Calu3 (cell line): ENCODE measurements around the gene ZFAND6. TPM values are rescaled to one million over a fixed set of nuclear protein-coding genes. Genes with fewer than 3 reads are reported as not detected.

Source experiments
- BruUV-seq: library from RNA; stranded (reverse); fragments of 400-500 nt; replicated peaks from 2 replicates; lab custom pipeline; 2021; lab: Mats Ljungman, UMichigan
- CTCF ChIA-PET: fragments of 300-600 bp; sonication (Branson Sonifier 250); formaldehyde crosslinking; loops from one replicate; lab custom pipeline; 2022; ENCODE audit warnings: antibody characterized with exemption; lab: Charles Lee
- DNase-seq: peaks from one replicate; pipeline ENCODE4 v3.0.0; 2022
- H3K27ac Mint-ChIP-seq: one replicate; pipeline ENCODE4 v1.8.0; 2022; ENCODE audit warnings: mixed read lengths; ENCODE audit not compliant: unreplicated experiment
- H3K27me3 Mint-ChIP-seq: one replicate; pipeline ENCODE4 v1.8.0; 2022; ENCODE audit warnings: mixed read lengths; ENCODE audit not compliant: unreplicated experiment
- H3K36me3 Mint-ChIP-seq: one replicate; pipeline ENCODE4 v1.8.0; 2022; ENCODE audit warnings: mild to moderate bottlenecking, moderate library complexity, mixed read lengths; ENCODE audit not compliant: insufficient read depth, unreplicated experiment
- H3K4me1 Mint-ChIP-seq: one replicate; pipeline ENCODE4 v1.8.0; 2022; ENCODE audit warnings: mild to moderate bottlenecking, low read depth, mixed read lengths; ENCODE audit not compliant: unreplicated experiment
- H3K4me3 Mint-ChIP-seq: one replicate; pipeline ENCODE4 v1.8.0; 2022; ENCODE audit warnings: mild to moderate bottlenecking, low read depth, moderate library complexity, mixed read lengths; ENCODE audit not compliant: unreplicated experiment
- H3K9me3 Mint-ChIP-seq: one replicate; pipeline ENCODE4 v1.8.0; 2022; ENCODE audit warnings: low read depth, mixed read lengths; ENCODE audit not compliant: unreplicated experiment
- CTCF ChIP-seq: fragments of 200-600 bp; IDR thresholded peaks from one replicate; pipeline ENCODE4 v1.8.0; 2022; ENCODE audit warnings: antibody characterized with exemption; ENCODE audit not compliant: unreplicated experiment
- intact Hi-C: fragments of 100-400 bp; cut with micrococcal nuclease; formaldehyde crosslinking; loops from one replicate; pipeline ENCODE4 v1.10.0; 2022; ENCODE audit not compliant: unreplicated experiment
- total RNA-seq: library from RNA; stranded (reverse); gene quantifications from 2 replicates; pipeline ENCODE4 v1.2.3, GENCODE V29; 2022

ZFAND6 gene
- total RNA-seq, 1 experiment from 2014 or later, result 87.5 TPM

GRCh38 chr15:80151576-80151975, 92.1 kb downstream of the ZFAND6 start:
- intact Hi-C loops, result no loop called here
- Mint-ChIP-seq H3K27me3 (no peaks in the 10 kb centered on the region), H3K27ac (no peak overlapping the region), H3K9me3 (no peaks in the 10 kb centered on the region), H3K36me3 (peaks cover 16% of the 10 kb centered on the region), H3K4me1 (peaks cover 15% of the 10 kb centered on the region), H3K4me3 (peak overlapping the region; percentile 91)
- BruUV-seq, result no TSS peak
- CTCF ChIA-PET, result interaction anchor here (1.0 to 1.6 kb wide), 2 partner anchors 11 to 16 kb away, joined by 4 to 8 read pairs; no protein-coding TSS in a partner anchor
- no peak for TF ChIP-seq CTCF
- DNase-seq, result no peak

GRCh38 chr15:80152180-80152895, 92.9 kb downstream of the ZFAND6 start:
- Mint-ChIP-seq H3K9me3 (no peaks in the 10 kb centered on the region), H3K27me3 (no peaks in the 10 kb centered on the region), H3K27ac (no peak overlapping the region), H3K36me3 (peaks cover 16% of the 10 kb centered on the region), H3K4me3 (peak overlapping the region; percentile 91), H3K4me1 (peaks cover 15% of the 10 kb centered on the region)
- DNase-seq, result peak; percentile 90
- CTCF ChIA-PET, result interaction anchor here (0.8 to 1.6 kb wide), 8 partner anchors 11 to 556 kb away, joined by 3 to 8 read pairs (median 4); no protein-coding TSS in a partner anchor
- no TSS peak for BruUV-seq
- TF ChIP-seq CTCF, result no peak
- intact Hi-C loops, result no loop called here

- peak within 1 kb of the TSS; percentile 91 for H3K4me3 Mint-ChIP-seq
- H3K27ac Mint-ChIP-seq, result peak within 1 kb of the TSS; percentile 74
- TF ChIP-seq CTCF, result no peak
- H3K4me1 Mint-ChIP-seq, result peaks cover 15% of the 10 kb centered on the region
- intact Hi-C loops, result no loop called here
- CTCF ChIA-PET, result interaction anchor here (0.6 to 1.6 kb wide), 8 partner anchors 10 to 557 kb away, joined by 3 to 7 read pairs (median 4); no protein-coding TSS in a partner anchor
- BruUV-seq, result no TSS peak
- H3K27me3 Mint-ChIP-seq, result no peaks in the 10 kb centered on the region
- H3K36me3 Mint-ChIP-seq, result peaks cover 16% of the 10 kb centered on the region
- H3K9me3 Mint-ChIP-seq, result no peaks in the 10 kb centered on the region
- DNase-seq, result peak; percentile 16
Observed at GRCh38 chr15:80152896-80153876, 93.7 kb downstream of the ZFAND6 start, which contains the start of gene FAH. TSS of gene FAH (plus strand) at chr15:80152999. CDS start at chr15:80153055, 56 bp downstream.

GRCh38 chr15:80153900-80154299, 94.4 kb downstream of the ZFAND6 start:
- Mint-ChIP-seq H3K36me3 (peaks cover 16% of the 10 kb centered on the region), H3K27me3 (no peaks in the 10 kb centered on the region), H3K4me1 (peaks cover 15% of the 10 kb centered on the region), H3K4me3 (peak overlapping the region; percentile 91), H3K27ac (no peak overlapping the region), H3K9me3 (no peaks in the 10 kb centered on the region)
- TF ChIP-seq CTCF, result no peak
- TSS peak; percentile 57 for BruUV-seq
- CTCF ChIA-PET, result interaction anchor here (0.6 to 1.4 kb wide), 2 partner anchors 18 to 94 kb away, joined by 3 read pairs; no protein-coding TSS in a partner anchor
- intact Hi-C loops, result no loop called here
- DNase-seq, result no peak
